ENCODE measurements around the gene AOAH.

AOAH gene, protein sequence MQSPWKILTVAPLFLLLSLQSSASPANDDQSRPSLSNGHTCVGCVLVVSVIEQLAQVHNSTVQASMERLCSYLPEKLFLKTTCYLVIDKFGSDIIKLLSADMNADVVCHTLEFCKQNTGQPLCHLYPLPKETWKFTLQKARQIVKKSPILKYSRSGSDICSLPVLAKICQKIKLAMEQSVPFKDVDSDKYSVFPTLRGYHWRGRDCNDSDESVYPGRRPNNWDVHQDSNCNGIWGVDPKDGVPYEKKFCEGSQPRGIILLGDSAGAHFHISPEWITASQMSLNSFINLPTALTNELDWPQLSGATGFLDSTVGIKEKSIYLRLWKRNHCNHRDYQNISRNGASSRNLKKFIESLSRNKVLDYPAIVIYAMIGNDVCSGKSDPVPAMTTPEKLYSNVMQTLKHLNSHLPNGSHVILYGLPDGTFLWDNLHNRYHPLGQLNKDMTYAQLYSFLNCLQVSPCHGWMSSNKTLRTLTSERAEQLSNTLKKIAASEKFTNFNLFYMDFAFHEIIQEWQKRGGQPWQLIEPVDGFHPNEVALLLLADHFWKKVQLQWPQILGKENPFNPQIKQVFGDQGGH

DNA sequence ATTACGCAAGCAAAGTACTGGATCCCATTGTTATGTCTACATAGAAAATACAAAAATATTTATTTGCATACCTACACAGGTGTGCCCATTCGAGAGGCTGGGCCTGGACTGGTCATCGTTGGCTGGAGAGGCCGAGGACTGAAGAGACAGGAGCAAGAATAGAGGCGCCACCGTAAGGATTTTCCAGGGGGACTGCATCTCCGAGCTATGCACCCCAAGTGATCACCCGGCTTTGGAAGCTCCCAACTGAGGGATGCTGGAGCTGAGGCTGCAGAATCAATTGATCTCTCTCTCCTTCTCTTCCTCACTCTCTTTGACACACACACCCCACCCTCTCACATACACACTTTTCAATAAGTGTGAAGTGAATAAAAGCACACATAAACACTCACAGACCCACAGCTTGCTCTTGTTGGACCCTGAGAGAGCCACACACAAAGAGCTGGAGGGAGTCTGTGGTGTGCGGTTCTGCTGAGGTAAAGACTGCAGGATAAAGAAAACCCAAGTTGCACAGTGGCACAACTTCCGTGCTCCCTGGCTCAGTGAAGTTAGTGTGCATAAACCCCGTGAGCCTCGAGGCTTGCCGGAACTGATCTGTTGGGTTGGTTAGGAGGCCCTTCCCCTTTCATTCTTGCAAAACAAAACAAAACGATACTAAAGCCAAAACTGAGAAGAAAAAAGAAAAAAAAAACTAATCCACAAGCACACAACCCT, at the start of gene AOAH:
AOAH (minus strand) TSS at position 544 of the 714 bp plus-strand sequence; CDS start at position 198, 346 bp downstream.
- Mint-ChIP-seq H3K9me3 (peaks cover 2% of the 10 kb centered on the region), H3K4me1 (peaks cover 73% of the 10 kb centered on the region), H3K27ac (peak within 1 kb of the TSS; percentile 90), H3K36me3 (peaks cover 17% of the 10 kb centered on the region), H3K4me3 (peak within 1 kb of the TSS; percentile 76), H3K27me3 (peaks cover 14% of the 10 kb centered on the region)
- CTCF ChIA-PET = interaction anchor here (0.7 to 1.0 kb wide), 2 partner anchors 21 to 458 kb away, joined by 3 read pairs; no protein-coding TSS in a partner anchor
- peak; percentile 90 for DNase-seq

DNA sequence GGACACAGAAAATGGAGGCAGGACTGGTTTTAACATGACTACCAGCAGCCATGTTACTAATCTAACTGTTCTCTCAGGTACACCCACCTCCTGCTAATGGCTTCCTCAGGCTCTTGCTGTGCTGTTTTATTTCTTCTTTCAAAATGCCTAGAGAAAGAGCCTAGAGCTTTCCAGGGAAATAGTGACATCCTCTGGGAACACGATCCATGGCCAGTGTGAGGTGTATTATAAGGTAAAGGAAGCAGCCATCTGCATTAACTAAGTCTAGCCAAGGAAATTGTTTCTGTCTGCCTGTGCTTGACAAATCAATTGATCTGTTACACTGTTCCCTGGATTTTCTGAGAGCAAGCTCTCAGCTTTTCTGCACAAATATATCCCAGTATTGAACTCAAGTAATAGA, 42.2 kb upstream of the AOAH start:
- no peaks in the 10 kb centered on the region for H3K36me3 Mint-ChIP-seq
- H3K27ac Mint-ChIP-seq = no peak overlapping the region
- H3K4me1 Mint-ChIP-seq = peaks cover 7% of the 10 kb centered on the region
- H3K9me3 Mint-ChIP-seq = no peaks in the 10 kb centered on the region
- no peak overlapping the region for H3K4me3 Mint-ChIP-seq
- DNase-seq = no peak
- peaks cover 15% of the 10 kb centered on the region for H3K27me3 Mint-ChIP-seq
- CTCF ChIA-PET = interaction anchor here (1.3 kb wide), 1 partner anchor 29 kb away, joined by 4 read pairs; no protein-coding TSS in a partner anchor

DNA sequence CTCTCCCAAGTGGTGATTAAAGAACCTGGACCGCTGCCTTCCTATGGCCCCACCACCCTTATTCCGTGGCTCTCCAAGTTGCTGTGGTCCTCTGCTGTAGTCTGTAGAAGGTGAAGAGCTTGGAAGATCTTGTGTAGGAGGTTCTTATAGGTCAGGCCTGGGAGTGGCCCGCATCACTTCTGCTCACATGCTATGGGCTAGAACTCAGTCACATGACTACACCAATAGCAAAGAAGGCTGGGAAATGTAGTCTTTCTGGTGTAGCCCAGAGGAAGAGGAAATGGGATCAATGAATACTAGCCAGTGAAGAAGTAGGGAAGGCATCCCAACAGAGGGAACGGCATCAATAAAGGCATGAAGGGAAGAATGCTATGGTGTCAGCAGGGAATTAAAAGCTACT, 41.3 kb upstream of the AOAH start:
- DNase-seq = no peak
- Mint-ChIP-seq H3K4me3 (no peak overlapping the region), H3K27me3 (peaks cover 15% of the 10 kb centered on the region), H3K36me3 (no peaks in the 10 kb centered on the region), H3K27ac (no peak overlapping the region), H3K4me1 (peaks cover 7% of the 10 kb centered on the region), H3K9me3 (no peaks in the 10 kb centered on the region)
- CTCF ChIA-PET = no interaction called here

DNA sequence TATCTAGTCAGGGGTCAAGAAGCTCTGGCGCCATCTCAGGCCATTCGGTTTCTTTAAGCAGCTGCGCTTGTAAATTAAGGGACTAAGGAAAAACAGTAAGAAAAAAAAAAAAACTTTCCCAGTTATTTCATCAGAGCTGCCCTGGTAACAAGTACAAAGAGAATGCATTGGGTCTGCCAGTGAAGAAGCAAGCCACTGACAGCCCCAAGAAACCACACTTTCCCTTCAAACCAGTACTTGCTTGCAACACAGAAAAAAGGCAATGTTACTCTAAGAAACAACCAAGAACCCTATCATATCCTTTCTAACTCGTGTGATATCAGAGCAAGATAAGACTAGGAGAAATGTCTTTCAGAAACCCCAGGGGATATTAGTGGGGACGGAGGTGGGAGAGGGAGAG, 40.6 kb upstream of the AOAH start:
- Mint-ChIP-seq H3K36me3 (no peaks in the 10 kb centered on the region), H3K4me1 (peaks cover 7% of the 10 kb centered on the region), H3K27ac (no peak overlapping the region), H3K4me3 (no peak overlapping the region), H3K9me3 (no peaks in the 10 kb centered on the region), H3K27me3 (peaks cover 15% of the 10 kb centered on the region)
- no peak for DNase-seq
- CTCF ChIA-PET = no interaction called here

DNA sequence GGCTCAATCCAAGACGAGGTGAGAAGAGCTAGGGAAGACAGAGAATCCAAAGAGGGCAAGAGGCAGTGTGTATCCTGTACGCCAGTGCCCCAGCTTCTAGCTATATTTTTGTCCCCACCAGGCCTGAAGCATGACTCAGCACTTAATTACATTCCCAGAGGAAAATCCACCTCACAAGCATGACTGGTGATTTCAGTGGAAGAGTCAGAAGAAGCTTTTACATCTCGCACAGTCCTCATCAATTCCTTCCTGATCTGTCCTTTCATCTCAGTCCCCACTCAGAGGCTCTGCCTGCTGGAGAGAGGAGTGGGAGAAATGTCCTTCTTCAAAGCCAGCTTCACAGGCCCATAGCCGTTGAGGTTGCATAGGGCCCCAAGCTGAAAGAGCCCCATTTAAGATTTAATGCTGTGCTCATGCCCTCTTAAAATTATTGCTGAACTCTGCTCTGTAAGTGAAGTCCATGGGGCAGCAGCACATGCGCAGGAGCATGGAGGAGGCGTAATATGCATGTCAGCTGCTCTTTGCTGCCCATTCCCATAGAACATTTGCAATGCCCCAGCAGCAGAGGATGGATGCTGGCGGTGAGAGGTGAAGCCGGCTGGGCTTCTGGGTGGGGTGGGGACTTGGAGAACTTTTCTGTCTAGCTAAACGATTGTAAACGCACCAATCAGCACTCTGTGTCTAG, 39.0 kb upstream of the AOAH start:
- Mint-ChIP-seq H3K27ac (no peak overlapping the region), H3K4me3 (no peak overlapping the region), H3K27me3 (peaks cover 9% of the 10 kb centered on the region), H3K4me1 (peaks cover 4% of the 10 kb centered on the region), H3K36me3 (no peaks in the 10 kb centered on the region), H3K9me3 (no peaks in the 10 kb centered on the region)
- CTCF ChIA-PET = interaction anchor here (1.4 kb wide), 1 partner anchor 12 kb away, joined by 3 read pairs; no protein-coding TSS in a partner anchor
- no peak for DNase-seq

DNA sequence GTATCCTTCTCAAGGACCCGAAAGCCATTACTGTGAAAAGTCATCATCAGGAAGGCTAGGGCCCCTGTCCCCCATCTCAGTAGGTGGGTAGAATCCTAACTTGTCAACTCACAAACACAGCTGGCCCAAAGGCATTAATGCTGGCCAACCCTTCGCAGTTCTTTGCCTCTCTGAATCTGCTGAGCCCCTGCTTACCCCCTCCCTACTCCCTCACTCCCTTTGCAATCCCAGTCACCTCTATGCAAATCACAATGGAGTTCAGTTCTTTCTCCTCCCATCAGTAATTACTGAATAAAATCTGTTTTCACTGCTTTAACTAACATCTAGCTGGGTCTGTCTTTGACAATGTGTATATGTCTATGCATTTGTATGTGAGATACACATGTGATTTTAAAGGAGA, 38.1 kb upstream of the AOAH start:
- Mint-ChIP-seq H3K27ac (no peak overlapping the region), H3K4me1 (peaks cover 4% of the 10 kb centered on the region), H3K36me3 (no peaks in the 10 kb centered on the region), H3K27me3 (peaks cover 9% of the 10 kb centered on the region), H3K4me3 (no peak overlapping the region), H3K9me3 (no peaks in the 10 kb centered on the region)
- CTCF ChIA-PET = interaction anchor here (1.4 kb wide), 1 partner anchor 11 kb away, joined by 3 read pairs; no protein-coding TSS in a partner anchor
- DNase-seq = no peak

DNA sequence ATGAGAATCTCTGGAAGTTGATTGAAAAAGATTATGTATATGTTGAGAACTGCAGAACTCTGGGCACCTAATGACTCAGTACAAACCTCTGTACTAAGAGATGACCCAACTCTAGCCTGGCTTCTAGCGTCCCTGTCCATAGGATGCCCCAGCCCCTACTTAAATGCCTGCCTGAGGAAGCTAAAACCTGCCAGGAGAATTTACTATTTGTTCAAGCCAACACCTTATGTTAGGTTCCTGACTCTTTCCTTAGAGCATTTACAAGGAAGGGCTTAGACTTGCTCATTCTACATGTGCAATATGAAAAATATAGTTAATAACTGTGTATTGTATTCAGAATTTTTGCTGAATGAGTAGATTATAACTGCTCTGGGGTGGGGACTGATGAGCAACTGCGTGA, 37.5 kb upstream of the AOAH start:
- CTCF ChIA-PET = no interaction called here
- H3K27me3 Mint-ChIP-seq = peaks cover 9% of the 10 kb centered on the region
- peaks cover 4% of the 10 kb centered on the region for H3K4me1 Mint-ChIP-seq
- H3K9me3 Mint-ChIP-seq = no peaks in the 10 kb centered on the region
- DNase-seq = no peak
- no peak overlapping the region for H3K4me3 Mint-ChIP-seq
- no peak overlapping the region for H3K27ac Mint-ChIP-seq
- no peaks in the 10 kb centered on the region for H3K36me3 Mint-ChIP-seq

DNA sequence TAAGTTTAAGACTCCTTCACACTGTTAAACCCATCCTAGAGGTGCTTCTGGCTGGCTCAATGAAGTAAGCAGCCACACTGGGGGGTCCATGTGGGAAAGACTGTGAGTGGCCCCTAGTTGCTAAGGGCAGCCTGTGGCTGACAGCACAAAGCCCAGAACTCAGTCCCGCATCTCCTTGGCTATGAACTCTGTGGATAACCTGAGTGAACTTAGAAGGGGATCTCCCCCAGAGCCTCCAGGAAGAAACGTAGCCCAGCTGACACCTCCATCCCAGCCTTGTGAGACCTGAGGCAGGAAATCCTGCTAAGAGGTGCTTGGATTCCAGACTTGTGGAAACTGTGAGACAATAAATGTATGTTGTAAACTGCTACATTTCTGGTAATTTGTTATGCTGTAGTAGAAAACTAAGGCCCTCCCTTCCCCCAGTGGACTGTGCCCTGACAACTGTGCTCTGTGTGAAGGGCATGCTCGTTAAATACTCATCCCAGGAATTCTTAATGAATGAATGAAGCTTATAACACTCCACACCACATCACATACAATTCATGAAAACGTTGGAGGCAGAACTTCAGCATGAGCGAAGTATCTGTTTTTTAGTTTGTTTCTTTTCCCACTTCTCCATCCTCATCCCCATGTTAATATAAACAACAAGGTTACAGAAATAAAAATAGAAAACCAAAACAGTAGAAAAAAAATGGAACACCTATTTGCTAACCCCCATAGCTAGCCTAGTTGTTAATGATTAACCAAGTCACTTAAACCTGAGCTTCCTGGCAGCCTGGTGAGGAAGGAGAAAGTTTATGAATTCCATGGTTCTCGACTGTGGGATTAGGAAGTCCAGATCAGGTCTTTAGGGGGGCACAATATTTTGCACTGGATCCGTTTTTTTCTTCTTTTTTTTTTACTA, 36.8 kb upstream of the AOAH start:
- CTCF ChIA-PET = no interaction called here

DNA sequence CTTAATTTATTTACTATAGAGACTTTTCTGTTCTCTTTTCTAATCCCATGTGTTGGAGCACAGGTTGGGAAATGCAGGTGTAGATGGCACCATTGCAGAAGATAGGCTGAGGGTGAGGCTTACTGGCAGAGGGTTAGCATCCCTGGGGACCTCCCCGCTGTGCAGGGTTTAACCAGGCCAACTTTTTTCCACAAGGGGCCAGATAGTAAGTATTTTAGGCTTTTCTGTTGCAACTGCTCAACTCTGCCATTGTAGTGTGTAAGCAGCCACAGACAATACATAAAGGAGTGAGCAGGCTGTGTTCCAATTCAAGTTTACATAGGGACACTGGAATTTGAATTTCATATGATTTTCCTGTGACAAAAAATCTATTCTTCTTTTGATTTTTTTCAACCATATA, 34.6 kb upstream of the AOAH start:
- peaks cover 9% of the 10 kb centered on the region for H3K27me3 Mint-ChIP-seq
- no peak overlapping the region for H3K27ac Mint-ChIP-seq

More for the DNA sequence above, 36.8 kb upstream of the AOAH start:
- no peak for DNase-seq
- Mint-ChIP-seq H3K4me3 (no peak overlapping the region), H3K4me1 (peaks cover 4% of the 10 kb centered on the region), H3K9me3 (no peaks in the 10 kb centered on the region), H3K36me3 (no peaks in the 10 kb centered on the region), H3K27ac (no peak overlapping the region), H3K27me3 (peaks cover 9% of the 10 kb centered on the region)

DNA sequence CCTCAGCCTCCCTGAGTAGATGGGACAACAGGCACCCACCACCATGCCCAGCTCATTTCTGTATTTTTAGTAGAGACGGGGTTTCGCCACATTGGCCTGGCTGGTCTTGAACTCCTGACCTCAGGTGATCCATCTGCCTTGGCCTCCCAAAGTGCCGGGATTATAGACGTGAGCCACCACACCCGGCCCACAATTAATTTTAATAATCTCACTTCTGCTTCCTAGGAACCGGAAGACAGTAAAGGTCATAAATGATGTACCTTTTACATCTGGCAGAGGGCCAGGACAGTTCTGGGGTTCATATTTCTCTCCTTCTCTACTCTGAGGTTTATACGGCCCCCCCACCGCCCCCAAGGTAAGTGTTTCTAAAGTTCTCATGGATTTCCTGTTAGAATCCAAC, 31.2 kb upstream of the AOAH start:
- H3K9me3 Mint-ChIP-seq = no peaks in the 10 kb centered on the region
- CTCF ChIA-PET = no interaction called here

More for the DNA sequence above, 34.6 kb upstream of the AOAH start:
- CTCF ChIA-PET = no interaction called here
- H3K9me3 Mint-ChIP-seq = no peaks in the 10 kb centered on the region
- no peaks in the 10 kb centered on the region for H3K4me1 Mint-ChIP-seq
- no peak overlapping the region for H3K4me3 Mint-ChIP-seq
- no peaks in the 10 kb centered on the region for H3K36me3 Mint-ChIP-seq
- DNase-seq = no peak

DNA sequence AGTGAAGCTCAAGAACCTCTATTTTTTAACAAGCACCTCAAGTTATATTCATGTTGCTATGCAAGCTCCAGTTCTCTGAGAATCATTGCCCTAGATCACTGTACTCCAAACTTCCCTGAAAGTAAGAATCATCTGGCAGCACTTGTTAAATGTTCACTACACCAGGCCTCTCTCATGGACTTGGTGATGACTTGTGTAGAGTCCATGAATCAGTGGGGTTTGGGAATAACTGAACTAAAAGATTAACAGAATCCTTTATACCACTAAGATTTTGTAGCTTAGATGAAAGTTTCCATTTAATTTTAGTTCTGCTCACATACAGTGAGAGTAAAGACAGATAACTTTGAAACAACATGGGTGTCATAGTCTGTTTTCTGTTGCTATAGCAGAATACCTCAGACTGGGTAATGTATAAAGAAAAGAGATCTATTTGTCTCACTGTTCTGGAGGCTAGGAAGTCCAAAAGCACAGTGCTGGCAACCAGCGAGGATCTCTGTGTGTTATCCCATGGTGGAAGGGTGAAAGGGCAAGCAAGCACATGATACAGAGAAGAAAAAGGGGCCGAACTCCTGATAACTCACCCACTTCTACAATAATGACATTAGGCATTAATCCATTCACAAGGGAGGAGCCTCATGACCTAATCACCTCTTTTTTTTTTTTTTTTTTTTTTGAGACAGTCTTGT, 27.9 kb upstream of the AOAH start:
- Mint-ChIP-seq H3K36me3 (no peaks in the 10 kb centered on the region), H3K27ac (no peak overlapping the region), H3K27me3 (peaks cover 8% of the 10 kb centered on the region), H3K9me3 (no peaks in the 10 kb centered on the region), H3K4me3 (no peak overlapping the region), H3K4me1 (peaks cover 12% of the 10 kb centered on the region)
- CTCF ChIA-PET = interaction anchor here (1.3 kb wide), 1 partner anchor 11 kb away, joined by 3 read pairs; no protein-coding TSS in a partner anchor
- DNase-seq = no peak

More for the DNA sequence above, 31.2 kb upstream of the AOAH start:
- DNase-seq = no peak
- H3K4me3 Mint-ChIP-seq = no peak overlapping the region
- peaks cover 3% of the 10 kb centered on the region for H3K27me3 Mint-ChIP-seq
- no peak overlapping the region for H3K27ac Mint-ChIP-seq
- H3K36me3 Mint-ChIP-seq = no peaks in the 10 kb centered on the region
- H3K4me1 Mint-ChIP-seq = no peaks in the 10 kb centered on the region

DNA sequence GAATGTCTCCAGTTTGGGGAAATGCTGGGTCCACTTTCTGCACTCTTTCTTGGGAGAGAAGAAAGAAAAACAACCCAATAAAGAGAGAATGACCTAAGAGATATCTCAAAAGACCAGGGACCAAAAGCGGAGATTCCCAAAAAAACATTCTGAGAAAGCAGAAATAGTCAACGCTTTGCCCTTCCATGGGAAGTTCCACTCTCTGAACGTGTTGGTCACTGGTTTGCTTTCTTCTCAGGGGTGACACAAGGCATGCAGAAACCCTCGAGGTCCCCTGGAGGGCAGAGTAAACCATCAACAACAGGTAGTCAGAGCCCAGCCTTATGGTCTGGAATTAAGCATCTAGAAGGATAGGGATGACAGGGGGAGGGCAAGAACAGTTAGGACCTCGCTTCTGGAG, 26.2 kb upstream of the AOAH start:
- no peak overlapping the region for H3K4me3 Mint-ChIP-seq
- no peaks in the 10 kb centered on the region for H3K36me3 Mint-ChIP-seq
- no peak overlapping the region for H3K27ac Mint-ChIP-seq
- DNase-seq = no peak
- peaks cover 25% of the 10 kb centered on the region for H3K27me3 Mint-ChIP-seq
- no peaks in the 10 kb centered on the region for H3K9me3 Mint-ChIP-seq
- peaks cover 12% of the 10 kb centered on the region for H3K4me1 Mint-ChIP-seq
- CTCF ChIA-PET = no interaction called here
